ENCODE data around the gene CDH8.

- TF ChIP-seq, protein P1, sequence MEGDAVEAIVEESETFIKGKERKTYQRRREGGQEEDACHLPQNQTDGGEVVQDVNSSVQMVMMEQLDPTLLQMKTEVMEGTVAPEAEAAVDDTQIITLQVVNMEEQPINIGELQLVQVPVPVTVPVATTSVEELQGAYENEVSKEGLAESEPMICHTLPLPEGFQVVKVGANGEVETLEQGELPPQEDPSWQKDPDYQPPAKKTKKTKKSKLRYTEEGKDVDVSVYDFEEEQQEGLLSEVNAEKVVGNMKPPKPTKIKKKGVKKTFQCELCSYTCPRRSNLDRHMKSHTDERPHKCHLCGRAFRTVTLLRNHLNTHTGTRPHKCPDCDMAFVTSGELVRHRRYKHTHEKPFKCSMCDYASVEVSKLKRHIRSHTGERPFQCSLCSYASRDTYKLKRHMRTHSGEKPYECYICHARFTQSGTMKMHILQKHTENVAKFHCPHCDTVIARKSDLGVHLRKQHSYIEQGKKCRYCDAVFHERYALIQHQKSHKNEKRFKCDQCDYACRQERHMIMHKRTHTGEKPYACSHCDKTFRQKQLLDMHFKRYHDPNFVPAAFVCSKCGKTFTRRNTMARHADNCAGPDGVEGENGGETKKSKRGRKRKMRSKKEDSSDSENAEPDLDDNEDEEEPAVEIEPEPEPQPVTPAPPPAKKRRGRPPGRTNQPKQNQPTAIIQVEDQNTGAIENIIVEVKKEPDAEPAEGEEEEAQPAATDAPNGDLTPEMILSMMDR (IDR thresholded peaks at IDR 0.05), result no peak
- no peak for TF ChIP-seq POLR2A (IDR thresholded peaks at IDR 0.05)
Observed at GRCh38 chr16:61952841-61953240, 83.4 kb downstream of the CDH8 start.

Data from testis (tissue), 2 donors.